Colon (tissue), 2 donors: ENCODE data around the gene IFITM2.
"Not testable (repeated sequence)": the region's sequence is repeated elsewhere in the genome, so short reads cannot be mapped to it uniquely, and the experiment has no call there.

Experiments used
- FAIRE-seq: peaks from 2 replicates; lab custom pipeline; 2012; peaks lifted over from hg19 to GRCh38; lab: Jason Lieb, UNC
- donor health status: control.
- donor health status: control.

IFITM2 gene

GRCh38 chr11:307766-308708 is at the start of gene IFITM2:
TSS of gene IFITM2 (plus strand) at chr11:307816. CDS start at chr11:308193, 377 bp downstream.
- not testable (repeated sequence) for FAIRE-seq

GRCh38 chr11:259413-259812 is 48.2 kb upstream of the IFITM2 start:
- no peak for FAIRE-seq

GRCh38 chr11:261624-262023 is 46.0 kb upstream of the IFITM2 start:
- FAIRE-seq = no peak

- no peak for FAIRE-seq
Measured at GRCh38 chr11:266676-267439, 40.8 kb upstream of the IFITM2 start.

- FAIRE-seq = no peak
Measured at GRCh38 chr11:267491-267994, 40.1 kb upstream of the IFITM2 start.

GRCh38 chr11:268716-269145 is 38.9 kb upstream of the IFITM2 start:
- not testable (repeated sequence) for FAIRE-seq

GRCh38 chr11:269146-269890 is 38.3 kb upstream of the IFITM2 start:
- peak; percentile 21 for FAIRE-seq

- FAIRE-seq = no peak
Measured at GRCh38 chr11:270451-271318, 36.9 kb upstream of the IFITM2 start.

GRCh38 chr11:271319-271715 is 36.3 kb upstream of the IFITM2 start:
- FAIRE-seq = no peak

- no peak for FAIRE-seq
Measured at GRCh38 chr11:272195-272930, 35.3 kb upstream of the IFITM2 start.

- no peak for FAIRE-seq
Measured at GRCh38 chr11:272931-273198, 34.8 kb upstream of the IFITM2 start.

GRCh38 chr11:276219-276618 is 31.4 kb upstream of the IFITM2 start:
- FAIRE-seq = no peak

- FAIRE-seq = no peak
Measured at GRCh38 chr11:278001-278951, 29.3 kb upstream of the IFITM2 start, which contains the start of gene NLRP6. TSS of gene NLRP6 (plus strand) at chr11:278407. CDS start at chr11:278570, 163 bp downstream.

GRCh38 chr11:279040-279965 is 28.3 kb upstream of the IFITM2 start:
- no peak for FAIRE-seq

- no peak for FAIRE-seq
Measured at GRCh38 chr11:279966-280705, 27.5 kb upstream of the IFITM2 start.

- FAIRE-seq = no peak
Measured at GRCh38 chr11:280706-281485, 26.7 kb upstream of the IFITM2 start.
